ENCODE measurements around the gene NDRG3. TPM values are rescaled to one million over a fixed set of nuclear protein-coding genes. Genes with fewer than 3 reads are reported as not detected.

The NDRG3 gene
- total and polyA plus RNA-seq, 2 experiments from 2014 or later: 19.8 to 23.3 TPM

GRCh38 chr20:36631646-36632045, 114.2 kb downstream of the NDRG3 start:
- WGBS, 2 experiments (ENCODE audit: low coverage in 1 of 2, low lambda C conversion rate in 2 of 2, missing lambda C conversion rate in 2 of 2): 90 to 93% methylated on average over 6 of the region's 6 CpGs
- in situ Hi-C loops (cut with MboI): no loop called here
- H3K9ac ChIP-seq: no peak overlapping the region

GRCh38 chr20:36629719-36630681, 115.9 kb downstream of the NDRG3 start:
- Histone ChIP-seq H3K36me3 (ENCODE audit: low read depth) (no peaks in the 10 kb centered on the region), H4K20me1 (ENCODE audit: insufficient read depth) (no peaks in the 10 kb centered on the region), H3K9me2 (ENCODE audit: insufficient read depth) (no peaks in the 10 kb centered on the region), H3K4me3 (no peak overlapping the region), H3K27ac (no peak overlapping the region), H3F3A (ENCODE audit: insufficient read depth) (no peaks in the 10 kb centered on the region), H3K4me2 (ENCODE audit: unreplicated experiment) (no peak overlapping the region), H3K9ac (no peak overlapping the region), H2AFZ (no peak overlapping the region), H3K4me1 (ENCODE audit: insufficient read depth) (no peaks in the 10 kb centered on the region), H3K27me3 (replicated peaks; ENCODE audit: insufficient read depth) (no peaks in the 10 kb centered on the region), H3K9me3 (ENCODE audit: low read depth) (no peaks in the 10 kb centered on the region), H3K79me2 (ENCODE audit: insufficient read depth) (no peaks in the 10 kb centered on the region)
- no peak for DNase-seq
- in situ Hi-C loops (cut with MboI): no loop called here
- WGBS, 2 experiments (ENCODE audit: low coverage in 1 of 2, low lambda C conversion rate in 2 of 2, missing lambda C conversion rate in 2 of 2): 74 to 76% methylated on average over 15 of the region's 15 CpGs
- no peak for TF ChIP-seq EZH2 (IDR thresholded peaks at IDR 0.05; ENCODE audit: insufficient read depth, poor library complexity, severe bottlenecking)
- no peak for TF ChIP-seq EZH2phosphoT487 (IDR thresholded peaks at IDR 0.05; ENCODE audit: insufficient read depth, low read depth)

More at GRCh38 chr20:36631646-36632045, 114.2 kb downstream of the NDRG3 start:
- H3K27me3 ChIP-seq (replicated peaks; ENCODE audit: insufficient read depth): no peaks in the 10 kb centered on the region
- TF ChIP-seq EZH2 (IDR thresholded peaks at IDR 0.05; ENCODE audit: insufficient read depth, poor library complexity, severe bottlenecking) (no peak), EZH2phosphoT487 (IDR thresholded peaks at IDR 0.05; ENCODE audit: insufficient read depth, low read depth) (no peak)
- no peak overlapping the region for H3K27ac ChIP-seq
- H2AFZ ChIP-seq: no peak overlapping the region
- no peaks in the 10 kb centered on the region for H3K9me2 ChIP-seq (ENCODE audit: insufficient read depth)
- no peaks in the 10 kb centered on the region for H3K36me3 ChIP-seq (ENCODE audit: low read depth)
- H3K79me2 ChIP-seq (ENCODE audit: insufficient read depth): no peaks in the 10 kb centered on the region
- no peaks in the 10 kb centered on the region for H3K4me1 ChIP-seq (ENCODE audit: insufficient read depth)
- H3K4me3 ChIP-seq: no peak overlapping the region
- no peaks in the 10 kb centered on the region for H3K9me3 ChIP-seq (ENCODE audit: low read depth)
- no peaks in the 10 kb centered on the region for H3F3A ChIP-seq (ENCODE audit: insufficient read depth)
- H3K4me2 ChIP-seq (ENCODE audit: unreplicated experiment): no peak overlapping the region
- peak; percentile 24 for DNase-seq
- H4K20me1 ChIP-seq (ENCODE audit: insufficient read depth): no peaks in the 10 kb centered on the region

GRCh38 chr20:36628076-36628475, 117.8 kb downstream of the NDRG3 start:
- no peak for DNase-seq
- H2AFZ ChIP-seq: no peak overlapping the region
- no peak overlapping the region for H3K4me2 ChIP-seq (ENCODE audit: unreplicated experiment)
- no peak for TF ChIP-seq EZH2 (IDR thresholded peaks at IDR 0.05; ENCODE audit: insufficient read depth, poor library complexity, severe bottlenecking)
- no peak for TF ChIP-seq EZH2phosphoT487 (IDR thresholded peaks at IDR 0.05; ENCODE audit: insufficient read depth, low read depth)
- in situ Hi-C loops (cut with MboI): no loop called here
- H3K4me1 ChIP-seq (ENCODE audit: insufficient read depth): no peaks in the 10 kb centered on the region
- H3K9me2 ChIP-seq (ENCODE audit: insufficient read depth): no peaks in the 10 kb centered on the region
- no peak overlapping the region for H3K9ac ChIP-seq
- no peaks in the 10 kb centered on the region for H4K20me1 ChIP-seq (ENCODE audit: insufficient read depth)
- H3K9me3 ChIP-seq (ENCODE audit: low read depth): no peaks in the 10 kb centered on the region
- no peak overlapping the region for H3K4me3 ChIP-seq
- H3K36me3 ChIP-seq (ENCODE audit: low read depth): no peaks in the 10 kb centered on the region
- no peaks in the 10 kb centered on the region for H3F3A ChIP-seq (ENCODE audit: insufficient read depth)
- no peak overlapping the region for H3K27ac ChIP-seq
- 90 to 92% methylated on average over 7 of the region's 7 CpGs for WGBS, 2 experiments (ENCODE audit: low coverage in 1 of 2, low lambda C conversion rate in 2 of 2, missing lambda C conversion rate in 2 of 2)
- no peaks in the 10 kb centered on the region for H3K27me3 ChIP-seq (replicated peaks; ENCODE audit: insufficient read depth)
- H3K79me2 ChIP-seq (ENCODE audit: insufficient read depth): no peaks in the 10 kb centered on the region

GRCh38 chr20:36624944-36625324, 121.0 kb downstream of the NDRG3 start:
- no peaks in the 10 kb centered on the region for H4K20me1 ChIP-seq (ENCODE audit: insufficient read depth)
- H3K4me3 ChIP-seq: no peak overlapping the region
- no peaks in the 10 kb centered on the region for H3K36me3 ChIP-seq (ENCODE audit: low read depth)
- H3K9me3 ChIP-seq (ENCODE audit: low read depth): no peaks in the 10 kb centered on the region
- H3F3A ChIP-seq (ENCODE audit: insufficient read depth): no peaks in the 10 kb centered on the region
- DNase-seq: no peak
- in situ Hi-C loops (cut with MboI): no loop called here
- H3K79me2 ChIP-seq (ENCODE audit: insufficient read depth): no peaks in the 10 kb centered on the region
- H3K27ac ChIP-seq: no peak overlapping the region
- H3K4me2 ChIP-seq (ENCODE audit: unreplicated experiment): no peak overlapping the region
- no peak overlapping the region for H2AFZ ChIP-seq
- no peaks in the 10 kb centered on the region for H3K9me2 ChIP-seq (ENCODE audit: insufficient read depth)
- TF ChIP-seq EZH2 (IDR thresholded peaks at IDR 0.05; ENCODE audit: insufficient read depth, poor library complexity, severe bottlenecking): no peak
- no peak for TF ChIP-seq EZH2phosphoT487 (IDR thresholded peaks at IDR 0.05; ENCODE audit: insufficient read depth, low read depth)
- 46 to 52% methylated on average over 2 of the region's 2 CpGs for WGBS, 2 experiments (ENCODE audit: low coverage in 1 of 2, low lambda C conversion rate in 2 of 2, missing lambda C conversion rate in 2 of 2)
- H3K4me1 ChIP-seq (ENCODE audit: insufficient read depth): no peaks in the 10 kb centered on the region
- no peak overlapping the region for H3K9ac ChIP-seq
- no peaks in the 10 kb centered on the region for H3K27me3 ChIP-seq (replicated peaks; ENCODE audit: insufficient read depth)

Measured in GM23248 (cell line).